GM12891 (cell line): Measurements from ENCODE around the gene SLC2A13.

Source experiments
- DNase-seq: peaks from one replicate; pipeline ENCODE4 v3.0.0; 2011; ENCODE audit warnings: low spot score; ENCODE audit not compliant: insufficient read length
- FAIRE-seq: peaks from 2 replicates; lab custom pipeline; 2011; peaks lifted over from hg19 to GRCh38; lab: Jason Lieb, UNC
- PAX5 ChIP-seq: IDR thresholded peaks from 2 replicates; pipeline ENCODE4 v1.6.1; 2011; ENCODE audit warnings: low read length, moderate library complexity, mild to moderate bottlenecking; ENCODE audit not compliant: insufficient read depth, severe bottlenecking
- POLR2A ChIP-seq: IDR thresholded peaks from 2 replicates; pipeline ENCODE4 v1.6.1; 2011; ENCODE audit warnings: low read depth, low read length, control low read depth
- POLR2AphosphoS5 ChIP-seq: IDR thresholded peaks from 2 replicates; pipeline ENCODE4 v1.6.1; 2011; ENCODE audit warnings: low read depth, low read length, control low read depth
- POU2F2 ChIP-seq: IDR thresholded peaks from 2 replicates; pipeline ENCODE4 v1.6.1; 2011; ENCODE audit warnings: low read depth, mild to moderate bottlenecking, control low read depth, low read length, moderate library complexity
- SPI1 ChIP-seq: IDR thresholded peaks from 2 replicates; pipeline ENCODE4 v1.6.1; 2011; ENCODE audit warnings: low read depth, low read length, control low read depth
- TAF1 ChIP-seq: IDR thresholded peaks from 2 replicates; pipeline ENCODE4 v1.6.1; 2011; ENCODE audit warnings: low read depth, low read length, control low read depth

Gene SLC2A13

DNA sequence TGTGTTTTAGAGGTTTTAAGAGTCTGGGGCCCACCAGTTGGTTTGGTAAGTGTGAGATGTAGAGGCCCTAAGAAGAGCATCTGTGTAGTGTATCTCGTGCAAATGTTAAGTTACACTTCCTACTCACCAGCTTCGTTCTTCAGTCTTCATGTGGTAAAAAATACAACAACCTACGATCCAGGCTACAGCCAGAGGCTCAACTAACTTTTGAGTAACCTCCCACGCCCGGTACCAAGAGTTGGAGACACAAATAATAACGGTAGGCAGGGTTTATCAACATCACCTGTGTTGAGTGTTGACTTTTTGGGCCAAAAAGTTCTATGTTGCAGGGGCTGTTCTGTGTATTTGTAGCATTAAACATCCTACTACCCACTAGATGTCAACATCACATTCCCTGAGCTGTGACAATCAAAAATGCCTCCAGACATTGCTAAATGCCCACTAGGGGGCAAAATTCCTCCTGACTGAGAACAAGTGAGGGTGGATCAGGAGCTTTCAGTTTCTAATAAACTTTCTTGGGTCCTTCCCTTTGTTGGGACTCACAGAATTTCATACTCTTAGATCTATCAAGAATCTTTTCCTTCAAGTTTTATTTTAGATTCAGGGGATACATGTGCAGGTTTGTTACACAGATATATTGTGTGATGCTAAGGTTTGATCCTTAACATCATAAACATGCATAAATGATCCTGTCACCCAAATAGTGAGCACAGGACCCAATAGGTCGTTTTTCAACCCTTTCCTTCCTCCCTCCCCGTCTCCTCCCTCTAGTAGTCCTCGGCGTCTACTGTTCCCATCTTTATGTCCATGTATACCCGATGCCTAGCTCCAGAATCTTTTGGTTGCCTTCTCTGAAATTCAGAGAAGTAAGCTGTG lies 94.7 kb downstream of the SLC2A13 start:
- DNase-seq (peak; percentile 12), FAIRE-seq (peak; percentile 89)
- TF ChIP-seq PAX5 (no peak), TAF1 (no peak), POLR2AphosphoS5 (no peak), POLR2A (no peak), POU2F2 (no peak), SPI1 (no peak)

- FAIRE-seq, result no peak
- DNase-seq, result no peak
- TF ChIP-seq POU2F2 (no peak), POLR2AphosphoS5 (no peak), SPI1 (no peak), PAX5 (no peak), TAF1 (no peak), POLR2A (no peak)
Observed at GRCh38 chr12:40002178-40003169, 103.4 kb downstream of the SLC2A13 start.

DNA sequence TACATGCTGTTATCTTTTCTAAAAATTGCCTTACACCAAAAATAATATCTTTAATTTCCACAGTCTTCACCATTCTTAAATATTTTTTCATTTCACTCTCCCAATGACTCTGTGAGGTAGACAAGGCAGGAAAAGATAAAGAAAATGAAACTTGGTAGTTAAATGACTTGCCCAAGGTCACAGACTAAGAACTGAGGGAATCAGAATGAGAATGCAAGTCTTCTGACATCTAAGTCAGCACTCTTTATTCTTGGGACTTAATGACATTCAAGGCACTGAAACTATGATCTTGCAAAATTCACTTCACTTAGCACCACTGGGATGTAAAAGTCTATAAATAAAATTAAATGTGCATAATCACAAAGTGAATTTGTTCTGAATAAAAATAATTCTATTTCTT lies 104.5 kb downstream of the SLC2A13 start:
- no peak for DNase-seq
- no peak for FAIRE-seq
- no peak for TF ChIP-seq SPI1
- no peak for TF ChIP-seq POU2F2
- no peak for TF ChIP-seq TAF1
- TF ChIP-seq PAX5, result no peak
- TF ChIP-seq POLR2A, result no peak

- no peak for DNase-seq
- FAIRE-seq, result no peak
- TF ChIP-seq POLR2A, result no peak
- no peak for TF ChIP-seq POU2F2
- TF ChIP-seq TAF1, result no peak
- no peak for TF ChIP-seq SPI1
- TF ChIP-seq POLR2AphosphoS5, result no peak
- no peak for TF ChIP-seq PAX5
Observed at GRCh38 chr12:40000884-40001283, 105.0 kb downstream of the SLC2A13 start.

DNA sequence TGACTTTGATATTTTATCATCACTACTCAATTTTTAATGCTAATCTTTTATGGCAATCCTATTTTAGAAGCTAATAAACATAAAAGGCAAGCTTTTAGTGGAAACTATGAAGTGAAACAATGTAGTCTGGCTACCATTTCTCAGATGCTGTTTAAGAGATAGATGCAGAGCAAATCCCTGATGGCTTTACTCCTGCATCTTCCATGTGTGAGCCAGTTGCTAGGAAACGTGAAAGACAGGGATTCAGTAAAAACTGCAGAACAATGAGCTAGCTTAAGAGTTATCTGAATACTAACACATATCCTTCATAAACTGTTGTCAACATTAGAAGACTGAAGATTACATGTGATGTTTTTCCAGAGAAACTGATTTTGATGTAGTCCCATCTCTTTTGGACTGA lies 112.6 kb downstream of the SLC2A13 start:
- DNase-seq, result no peak
- no peak for FAIRE-seq
- no peak for TF ChIP-seq POU2F2
- no peak for TF ChIP-seq POLR2A
- TF ChIP-seq PAX5, result no peak
- no peak for TF ChIP-seq TAF1
- TF ChIP-seq POLR2AphosphoS5, result no peak
- TF ChIP-seq SPI1, result no peak

- DNase-seq, result peak; percentile 22
- TF ChIP-seq TAF1 (no peak), PAX5 (no peak), POLR2A (no peak), POU2F2 (no peak), POLR2AphosphoS5 (no peak), SPI1 (no peak)
- no peak for FAIRE-seq
Observed at GRCh38 chr12:39990122-39991101, 115.5 kb downstream of the SLC2A13 start.

DNA sequence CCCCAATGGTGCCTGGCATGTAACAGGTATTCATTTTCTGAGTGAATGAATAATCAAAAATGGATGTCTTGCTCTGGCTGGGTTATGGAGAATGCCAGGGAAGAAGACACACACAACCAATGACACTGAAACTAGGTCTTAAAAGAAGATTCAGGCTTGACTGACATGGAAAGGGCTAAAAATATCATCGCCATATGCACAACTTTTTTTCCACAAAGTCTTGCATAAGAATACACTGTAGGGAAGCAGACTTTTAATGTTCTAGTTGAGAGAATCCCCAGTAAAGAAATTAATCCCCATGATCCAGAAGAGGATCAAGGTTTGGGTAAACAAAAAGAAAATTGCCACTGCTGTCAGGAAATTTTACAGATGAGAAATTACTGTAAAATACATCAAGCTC lies 116.4 kb downstream of the SLC2A13 start:
- TF ChIP-seq POLR2A (no peak), TAF1 (no peak), PAX5 (no peak), POU2F2 (no peak), POLR2AphosphoS5 (no peak), SPI1 (no peak)
- FAIRE-seq (no peak), DNase-seq (no peak)

DNA sequence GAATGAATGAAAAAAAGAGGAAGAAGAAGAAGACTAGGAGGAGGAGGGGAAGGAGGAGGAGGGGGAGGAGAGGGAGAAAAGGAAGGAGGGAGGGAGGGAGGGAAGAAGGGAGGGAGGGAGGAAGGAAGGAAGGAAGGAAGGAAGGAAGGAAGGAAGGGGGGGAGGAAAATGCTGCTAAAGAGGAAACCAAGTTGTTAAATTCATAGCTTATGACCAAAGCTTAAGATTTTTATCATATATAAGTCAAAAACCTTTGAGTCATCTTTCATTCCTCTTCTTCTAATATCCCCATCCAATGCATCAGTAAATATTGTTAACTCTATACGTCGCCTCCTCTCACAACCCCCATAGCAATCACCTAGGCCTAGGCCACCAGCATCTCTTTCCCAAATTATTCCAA lies 117.3 kb downstream of the SLC2A13 start:
- FAIRE-seq (no peak), DNase-seq (no peak)
- TF ChIP-seq POLR2A (no peak), POLR2AphosphoS5 (no peak), POU2F2 (no peak), SPI1 (no peak), PAX5 (no peak), TAF1 (no peak)
